Neural cell (in vitro differentiated cells): ENCODE data around the gene MRPL52. TPM values are rescaled to one million over a fixed set of nuclear protein-coding genes. Genes with fewer than 3 reads are reported as not detected.
"Not testable (repeated sequence)": the region's sequence is repeated elsewhere in the genome, so short reads cannot be mapped to it uniquely, and the experiment has no call there.

Experiments
- H2AFZ ChIP-seq: fragments of 200-600, 300-800 bp; sonication (generic), shearing (Covaris generic); 2 replicates; pipeline ENCODE4 v1.6.0; 2014; ENCODE audit warnings: low read depth, mild to moderate bottlenecking, antibody characterized with exemption, low read length, moderate library complexity
- H3F3A ChIP-seq: fragments of 200-600 bp; shearing (Covaris generic); 2 replicates; pipeline ENCODE4 v1.6.1; 2016; ENCODE audit warnings: mild to moderate bottlenecking, moderate library complexity, mixed read lengths, antibody characterized with exemption, low read length; ENCODE audit not compliant: insufficient read depth, poor library complexity, severe bottlenecking
- H3K27ac ChIP-seq: fragments of 200-600, 300-800 bp; sonication (generic), shearing (Covaris generic); 2 replicates; pipeline ENCODE4 v1.5.1; 2014; ENCODE audit warnings: mild to moderate bottlenecking, low read length, moderate library complexity
- H3K27me3 ChIP-seq: fragments of 300-800, 200-600 bp; sonication (generic), shearing (Covaris generic); 2 replicates; pipeline ENCODE4 v1.6.0; 2014; ENCODE audit warnings: mild to moderate bottlenecking, low read depth, low read length, moderate library complexity; ENCODE audit not compliant: insufficient read depth
- H3K36me3 ChIP-seq: fragments of 300-800, 200-600 bp; sonication (generic), shearing (Covaris generic); 2 replicates; pipeline ENCODE4 v1.5.1; 2014; ENCODE audit warnings: mild to moderate bottlenecking, antibody characterized with exemption, low read length, moderate library complexity; ENCODE audit not compliant: insufficient read depth
- H3K4me2 ChIP-seq: fragments of 300-800, 200-600 bp; sonication (generic), shearing (Covaris generic); 2 replicates; pipeline ENCODE4 v1.6.0; 2014; ENCODE audit warnings: mild to moderate bottlenecking, low read length
- H3K4me3 ChIP-seq: fragments of 300-800, 200-600 bp; sonication (generic), shearing (Covaris generic); 2 replicates; pipeline ENCODE4 v1.5.1; 2014; ENCODE audit warnings: mild to moderate bottlenecking, low read length, moderate library complexity
- H3K79me2 ChIP-seq: fragments of 200-600 bp; shearing (Covaris generic); replicated peaks from 2 replicates; pipeline ENCODE4 v1.6.0; 2014; ENCODE audit warnings: mild to moderate bottlenecking, low read length, moderate library complexity; ENCODE audit not compliant: insufficient read depth
- H3K9ac ChIP-seq: fragments of 300-800, 200-600 bp; sonication (generic), shearing (Covaris generic); 2 replicates; pipeline ENCODE4 v1.6.1; 2016; ENCODE audit warnings: mild to moderate bottlenecking, low read length, mixed read lengths
- H3K9me2 ChIP-seq: fragments of 200-600 bp; shearing (Covaris generic); 2 replicates; pipeline ENCODE4 v1.6.1; 2016; ENCODE audit warnings: mild to moderate bottlenecking, low read length, mixed read lengths; ENCODE audit not compliant: insufficient read depth
- H3K9me3 ChIP-seq: fragments of 200-600, 300-800 bp; sonication (generic), shearing (Covaris generic); 2 replicates; pipeline ENCODE4 v1.6.1; 2016; ENCODE audit warnings: mild to moderate bottlenecking, mixed run types, low read length, moderate library complexity, mixed read lengths
- H4K20me1 ChIP-seq: fragments of 200-600 bp; shearing (Covaris generic); 2 replicates; pipeline ENCODE4 v1.6.1; 2016; ENCODE audit warnings: mild to moderate bottlenecking, mixed run types; ENCODE audit not compliant: insufficient read depth
- EP300 ChIP-seq: fragments of 450-650 bp; conservative IDR thresholded peaks from 2 replicates; pipeline ENCODE4 v1.6.1; 2014; ENCODE audit warnings: antibody characterized with exemption, mild to moderate bottlenecking, moderate library complexity; ENCODE audit not compliant: poor library complexity, severe bottlenecking
- EZH2 ChIP-seq: fragments of 200-600, 300-800 bp; shearing (Covaris generic), sonication (generic); IDR thresholded peaks from 2 replicates; pipeline ENCODE4 v1.6.1; 2014; ENCODE audit warnings: antibody characterized with exemption, low read length, borderline replicate concordance, mild to moderate bottlenecking; ENCODE audit not compliant: insufficient read depth, poor library complexity, severe bottlenecking
- MXI1 ChIP-seq: fragments of 450-650 bp; conservative IDR thresholded peaks from 2 replicates; pipeline ENCODE4 v1.6.1; 2014; ENCODE audit warnings: antibody characterized with exemption, mild to moderate bottlenecking; ENCODE audit not compliant: poor library complexity, severe bottlenecking
- POLR2AphosphoS5 ChIP-seq: IDR thresholded peaks from 2 replicates; pipeline ENCODE4 v1.6.1; 2012
- RAD21 ChIP-seq: fragments of 450-650 bp; conservative IDR thresholded peaks from 2 replicates; pipeline ENCODE4 v1.6.1; 2014; ENCODE audit warnings: antibody characterized with exemption, mild to moderate bottlenecking, moderate library complexity
- REST ChIP-seq: IDR thresholded peaks from 2 replicates; pipeline ENCODE4 v1.6.1; 2012; ENCODE audit warnings: borderline replicate concordance
- SMC3 ChIP-seq: fragments of 450-650 bp; conservative IDR thresholded peaks from 2 replicates; pipeline ENCODE4 v1.6.1; 2014; ENCODE audit warnings: antibody characterized with exemption, mild to moderate bottlenecking, moderate library complexity; ENCODE audit not compliant: poor library complexity
- TAF1 ChIP-seq: IDR thresholded peaks from 2 replicates; pipeline ENCODE4 v1.6.1; 2012; ENCODE audit warnings: low read depth
- polyA plus RNA-seq: library from polyadenylated mRNA; depleted of rRNA; stranded (reverse); fragments of >200 nt; gene quantifications from 2 replicates; pipeline ENCODE4 v1.2.3, GENCODE V29; 2014
- TF ChIP-seq, protein P1 (sequence below): fragments of 450-650 bp; IDR thresholded peaks from 2 replicates; pipeline ENCODE4 v1.5.1; 2014; ENCODE audit warnings: antibody characterized with exemption, mild to moderate bottlenecking, moderate library complexity; ENCODE audit not compliant: poor library complexity, severe bottlenecking

The MRPL52 gene
- polyA plus RNA-seq, 1 donor from 2014 or later: 161 TPM

- no peak overlapping the region for H3K27ac ChIP-seq
- no peak for TF ChIP-seq EP300
- TF ChIP-seq SMC3: no peak
- TF ChIP-seq EZH2: no peak
- no peak for TF ChIP-seq RAD21
- TF ChIP-seq MXI1: no peak
- no peak for TF ChIP-seq TAF1
- TF ChIP-seq, protein P1, sequence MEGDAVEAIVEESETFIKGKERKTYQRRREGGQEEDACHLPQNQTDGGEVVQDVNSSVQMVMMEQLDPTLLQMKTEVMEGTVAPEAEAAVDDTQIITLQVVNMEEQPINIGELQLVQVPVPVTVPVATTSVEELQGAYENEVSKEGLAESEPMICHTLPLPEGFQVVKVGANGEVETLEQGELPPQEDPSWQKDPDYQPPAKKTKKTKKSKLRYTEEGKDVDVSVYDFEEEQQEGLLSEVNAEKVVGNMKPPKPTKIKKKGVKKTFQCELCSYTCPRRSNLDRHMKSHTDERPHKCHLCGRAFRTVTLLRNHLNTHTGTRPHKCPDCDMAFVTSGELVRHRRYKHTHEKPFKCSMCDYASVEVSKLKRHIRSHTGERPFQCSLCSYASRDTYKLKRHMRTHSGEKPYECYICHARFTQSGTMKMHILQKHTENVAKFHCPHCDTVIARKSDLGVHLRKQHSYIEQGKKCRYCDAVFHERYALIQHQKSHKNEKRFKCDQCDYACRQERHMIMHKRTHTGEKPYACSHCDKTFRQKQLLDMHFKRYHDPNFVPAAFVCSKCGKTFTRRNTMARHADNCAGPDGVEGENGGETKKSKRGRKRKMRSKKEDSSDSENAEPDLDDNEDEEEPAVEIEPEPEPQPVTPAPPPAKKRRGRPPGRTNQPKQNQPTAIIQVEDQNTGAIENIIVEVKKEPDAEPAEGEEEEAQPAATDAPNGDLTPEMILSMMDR: no peak
- TF ChIP-seq POLR2AphosphoS5: no peak
- no peak for TF ChIP-seq REST
Measured at GRCh38 chr14:22852599-22852939, 22.9 kb downstream of the MRPL52 start.

DNA sequence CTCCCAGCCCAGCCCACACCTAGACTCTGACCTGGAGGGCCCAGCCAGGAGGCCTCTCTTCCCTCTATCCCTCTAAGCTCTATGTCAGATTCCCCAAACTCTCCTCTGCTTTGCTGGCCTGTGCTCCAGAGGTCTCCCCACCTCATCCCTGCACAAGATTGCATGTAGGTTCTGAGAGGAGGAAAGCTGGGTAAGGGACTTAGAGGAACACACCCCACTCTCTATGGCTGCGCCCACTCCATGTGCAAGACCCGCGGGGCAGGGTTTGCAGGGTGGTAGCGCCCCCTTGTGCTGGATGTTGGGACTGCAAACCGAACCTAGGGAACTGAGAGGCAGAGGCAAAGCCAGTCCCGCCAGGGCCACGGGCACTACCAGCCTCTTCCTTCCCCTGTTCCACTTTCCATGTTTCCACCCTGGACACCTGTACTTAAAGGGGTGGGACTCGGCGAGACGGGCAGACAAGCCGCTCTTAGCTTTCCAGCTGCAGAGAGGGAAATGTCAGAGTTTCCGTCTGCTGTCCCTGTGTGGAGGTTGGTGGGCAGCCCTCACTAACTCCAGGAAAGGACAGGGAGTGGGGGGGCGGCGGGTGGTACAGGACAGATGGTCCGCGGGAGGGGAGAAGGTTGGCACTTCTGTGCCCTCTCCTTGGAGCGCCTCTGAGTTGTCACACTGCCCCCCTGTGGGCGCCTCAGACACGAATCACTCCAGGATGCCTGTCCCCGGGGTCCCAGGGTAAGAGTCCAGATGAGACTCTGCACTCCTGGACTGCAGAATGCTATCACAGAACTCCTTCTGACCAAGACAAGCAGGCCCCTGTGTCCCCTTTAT lies 23.5 kb downstream of the MRPL52 start:
- no peaks in the 10 kb centered on the region for H3K27me3 ChIP-seq
- H3F3A ChIP-seq: no peaks in the 10 kb centered on the region
- H3K27ac ChIP-seq: no peak overlapping the region
- H4K20me1 ChIP-seq: no peaks in the 10 kb centered on the region
- H3K9me3 ChIP-seq: no peaks in the 10 kb centered on the region
- no peak overlapping the region for H2AFZ ChIP-seq
- peak overlapping the region; percentile 45 for H3K4me3 ChIP-seq
- no peaks in the 10 kb centered on the region for H3K36me3 ChIP-seq
- H3K9me2 ChIP-seq: no peaks in the 10 kb centered on the region
- H3K79me2 ChIP-seq: no peaks in the 10 kb centered on the region
- no peak overlapping the region for H3K4me2 ChIP-seq
- TF ChIP-seq, protein P1: peak; percentile 74
- TF ChIP-seq SMC3 (peak; percentile 75), RAD21 (peak; percentile 73), EZH2 (no peak), POLR2AphosphoS5 (no peak), REST (no peak), MXI1 (peak; percentile 33), TAF1 (no peak), EP300 (no peak)
- no peak overlapping the region for H3K9ac ChIP-seq

More at GRCh38 chr14:22852599-22852939, 22.9 kb downstream of the MRPL52 start:
- Histone ChIP-seq H3K9ac (no peak overlapping the region), H4K20me1 (no peaks in the 10 kb centered on the region), H3K4me2 (no peak overlapping the region), H3K4me3 (no peak overlapping the region), H3K79me2 (no peaks in the 10 kb centered on the region), H2AFZ (no peak overlapping the region), H3F3A (no peaks in the 10 kb centered on the region), H3K9me3 (no peaks in the 10 kb centered on the region), H3K9me2 (no peaks in the 10 kb centered on the region), H3K36me3 (no peaks in the 10 kb centered on the region), H3K27me3 (no peaks in the 10 kb centered on the region)

- not testable (repeated sequence) for H3K79me2 ChIP-seq, H3K4me2 ChIP-seq, H3K9me2 ChIP-seq, H3F3A ChIP-seq, H3K4me3 ChIP-seq, H3K9ac ChIP-seq, H3K36me3 ChIP-seq, H3K27me3 ChIP-seq, H3K27ac ChIP-seq, H3K9me3 ChIP-seq, H4K20me1 ChIP-seq, H2AFZ ChIP-seq
Measured at GRCh38 chr14:22854296-22854695, 24.6 kb downstream of the MRPL52 start.
